ENCODE results near the gene GABRG3. TPM values are rescaled to one million over a fixed set of nuclear protein-coding genes. Genes with fewer than 3 reads are reported as not detected.

The GABRG3 gene
- total and polyA plus RNA-seq, 11 donors = not detected

DNA sequence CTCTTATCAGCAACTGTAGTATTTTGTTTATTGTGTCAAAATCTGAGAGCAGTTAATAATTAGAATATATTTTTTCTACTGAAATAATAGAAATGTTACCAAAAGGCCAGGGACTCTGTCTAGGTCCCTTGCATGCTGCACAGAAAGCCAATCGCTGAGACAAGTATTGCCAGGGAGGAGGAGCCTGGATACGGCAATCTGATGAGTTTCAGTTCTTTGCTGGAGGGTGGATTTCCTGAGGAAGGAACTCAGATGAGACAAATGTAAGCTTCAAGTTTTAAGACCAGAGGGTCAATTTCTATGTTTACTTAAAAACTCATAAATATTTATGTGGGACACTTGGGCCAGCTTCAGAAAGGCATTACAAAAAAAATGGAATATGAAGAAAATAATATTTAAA lies 252.2 kb downstream of the GABRG3 start:
- H3K4me1 ChIP-seq = peaks cover 0 to 7% (median 0%) of the 10 kb centered on the region in 12 donors
- no peak for ATAC-seq
- no peaks in the 10 kb centered on the region for H3K36me3 ChIP-seq
- intact Hi-C loops (cut with DNase I) = loop anchor here in 1 of 10 donors (10.0 kb wide), 1 partner anchor 48 kb away; no protein-coding TSS in a partner anchor
- no peak for DNase-seq
- WGBS, 4 donors = 32 to 54% (median 43%) methylated on average over 2 of the region's 2 CpGs
- no peaks in the 10 kb centered on the region for H3K27me3 ChIP-seq
- H3K9me3 ChIP-seq = peaks cover 0 to 4% (median 0%) of the 10 kb centered on the region in 12 donors
- no peak overlapping the region for H3K27ac ChIP-seq
- TF ChIP-seq, protein P1, sequence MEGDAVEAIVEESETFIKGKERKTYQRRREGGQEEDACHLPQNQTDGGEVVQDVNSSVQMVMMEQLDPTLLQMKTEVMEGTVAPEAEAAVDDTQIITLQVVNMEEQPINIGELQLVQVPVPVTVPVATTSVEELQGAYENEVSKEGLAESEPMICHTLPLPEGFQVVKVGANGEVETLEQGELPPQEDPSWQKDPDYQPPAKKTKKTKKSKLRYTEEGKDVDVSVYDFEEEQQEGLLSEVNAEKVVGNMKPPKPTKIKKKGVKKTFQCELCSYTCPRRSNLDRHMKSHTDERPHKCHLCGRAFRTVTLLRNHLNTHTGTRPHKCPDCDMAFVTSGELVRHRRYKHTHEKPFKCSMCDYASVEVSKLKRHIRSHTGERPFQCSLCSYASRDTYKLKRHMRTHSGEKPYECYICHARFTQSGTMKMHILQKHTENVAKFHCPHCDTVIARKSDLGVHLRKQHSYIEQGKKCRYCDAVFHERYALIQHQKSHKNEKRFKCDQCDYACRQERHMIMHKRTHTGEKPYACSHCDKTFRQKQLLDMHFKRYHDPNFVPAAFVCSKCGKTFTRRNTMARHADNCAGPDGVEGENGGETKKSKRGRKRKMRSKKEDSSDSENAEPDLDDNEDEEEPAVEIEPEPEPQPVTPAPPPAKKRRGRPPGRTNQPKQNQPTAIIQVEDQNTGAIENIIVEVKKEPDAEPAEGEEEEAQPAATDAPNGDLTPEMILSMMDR (IDR thresholded peaks at IDR 0.05) = no peak
- no peak for TF ChIP-seq POLR2A (IDR thresholded peaks at IDR 0.05)
- H3K4me3 ChIP-seq = no peak overlapping the region

DNA sequence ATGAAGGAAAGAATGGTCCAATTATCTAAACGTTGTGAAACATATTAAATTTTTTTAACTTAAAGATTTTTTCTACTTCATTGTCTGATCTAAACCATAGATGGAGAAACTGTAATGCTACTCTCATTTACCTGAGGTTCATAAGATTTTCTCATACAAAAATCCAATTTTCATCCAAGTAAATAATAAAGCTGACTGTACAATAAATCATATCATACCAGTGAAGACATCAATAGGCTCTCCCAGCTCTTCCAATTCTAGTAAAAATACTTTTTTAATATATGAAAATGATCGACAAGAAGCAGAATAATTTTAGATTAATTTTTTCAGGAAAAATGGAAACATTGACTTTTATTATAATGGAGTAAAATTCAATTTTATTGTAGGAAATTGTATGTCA lies 260.8 kb downstream of the GABRG3 start:
- no peak for ATAC-seq
- Histone ChIP-seq H3K27me3 (no peaks in the 10 kb centered on the region), H3K9me3 (peaks cover 0 to 7% (median 0%) of the 10 kb centered on the region in 12 donors), H3K27ac (no peak overlapping the region), H3K36me3 (no peaks in the 10 kb centered on the region), H3K4me1 (peaks cover 0 to 5% (median 0%) of the 10 kb centered on the region in 12 donors), H3K4me3 (no peak overlapping the region)
- WGBS, 4 donors = 19 to 76% (median 52%) methylated on average over 2 of the region's 2 CpGs
- no peak for DNase-seq
- TF ChIP-seq, protein P1 (IDR thresholded peaks at IDR 0.05) = no peak
- no peak for TF ChIP-seq POLR2A (IDR thresholded peaks at IDR 0.05)
- intact Hi-C loops (cut with DNase I) = no loop called here

DNA sequence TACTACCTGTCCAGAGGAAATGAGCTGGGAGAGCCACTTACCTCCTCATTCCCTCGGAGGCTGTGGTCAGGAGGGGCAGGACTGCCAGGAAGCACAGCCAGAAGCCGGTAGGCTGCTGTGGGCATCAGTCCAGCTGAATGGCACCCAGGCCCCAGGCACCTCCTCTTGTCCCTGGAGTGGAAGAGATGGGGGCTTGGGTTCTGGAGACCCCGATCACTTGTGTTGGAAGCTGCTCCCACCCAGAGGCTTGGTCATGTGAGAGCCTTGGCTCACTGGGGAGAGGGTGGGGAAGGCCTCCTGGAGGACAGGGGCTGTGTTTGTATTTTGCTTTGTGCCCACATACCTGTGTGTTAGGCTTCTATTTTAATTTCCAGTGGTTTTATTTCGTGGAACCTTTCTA lies 261.9 kb downstream of the GABRG3 start:
- intact Hi-C loops (cut with DNase I) = no loop called here
- TF ChIP-seq, protein P1 (IDR thresholded peaks at IDR 0.05) = no peak
- no peak for TF ChIP-seq POLR2A (IDR thresholded peaks at IDR 0.05)
- H3K4me1 ChIP-seq = peaks cover 0 to 11% (median 0%) of the 10 kb centered on the region in 12 donors
- no peak overlapping the region for H3K27ac ChIP-seq
- ATAC-seq (no peak), DNase-seq (no peak)
- H3K9me3 ChIP-seq = peaks cover 0 to 7% (median 0%) of the 10 kb centered on the region in 12 donors
- H3K4me3 ChIP-seq = no peak overlapping the region
- 66 to 81% (median 71%) methylated on average over 4 of the region's 4 CpGs for WGBS, 4 donors
- no peaks in the 10 kb centered on the region for H3K36me3 ChIP-seq
- H3K27me3 ChIP-seq = no peaks in the 10 kb centered on the region

DNA sequence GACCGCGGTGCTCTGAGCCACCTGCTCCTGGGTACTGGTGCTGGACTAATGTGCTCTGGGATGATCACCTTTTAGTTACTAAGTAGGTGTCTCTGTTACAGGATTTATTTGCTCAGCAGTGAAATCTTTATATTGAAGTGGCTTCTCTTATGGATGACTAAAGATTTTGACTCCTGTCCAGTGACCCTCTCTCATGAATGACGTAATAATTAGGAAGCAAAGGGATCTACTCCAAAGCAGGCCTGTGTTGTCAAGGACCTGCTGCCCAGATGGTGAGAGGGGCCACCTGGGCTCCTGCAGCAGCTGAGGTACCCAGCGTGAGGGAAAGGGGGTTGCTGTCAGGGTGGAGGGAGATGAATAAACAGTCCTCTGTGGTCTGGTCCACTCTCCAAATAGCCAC lies 263.6 kb downstream of the GABRG3 start:
- no peak for ATAC-seq
- TF ChIP-seq, protein P1 (IDR thresholded peaks at IDR 0.05) = no peak
- TF ChIP-seq POLR2A (IDR thresholded peaks at IDR 0.05) = no peak
- Histone ChIP-seq H3K36me3 (no peaks in the 10 kb centered on the region), H3K4me1 (peaks cover 0 to 11% (median 0%) of the 10 kb centered on the region in 12 donors), H3K27ac (peak overlapping the region in 1 of 12 donors; percentile 15), H3K9me3 (peaks cover 0 to 2% (median 0%) of the 10 kb centered on the region in 12 donors), H3K27me3 (peaks cover 0 to 3% (median 0%) of the 10 kb centered on the region in 9 donors), H3K4me3 (no peak overlapping the region)
- DNase-seq = no peak
- WGBS, 4 donors = 86 to 93% (median 87%) methylated on average over 4 of the region's 4 CpGs
- intact Hi-C loops (cut with DNase I) = no loop called here

Measured in heart left ventricle (tissue), 16 donors.